HG03469 (cell line): ENCODE measurements around the gene MRPS26.
"Not testable (repeated sequence)": the region's sequence is repeated elsewhere in the genome, so short reads cannot be mapped to it uniquely, and the experiment has no call there.

Experiments used
- ATAC-seq: cut with Tn5 transposase; IDR thresholded peaks from one replicate; pipeline ENCODE4 v1.9.1; 2021; ENCODE audit warnings: mild to moderate bottlenecking, moderate library complexity, moderate number of reproducible peaks; ENCODE audit not compliant: unreplicated experiment

MRPS26 gene

GRCh38 chr20:3045816-3046676 lies at the start of gene MRPS26:
Gene MRPS26 (plus strand): TSS chr20:3046052. CDS start chr20:3046069, 17 bp downstream.
- ATAC-seq: peak; percentile 76

GRCh38 chr20:2998728-2999127 lies 47.1 kb upstream of the MRPS26 start:
- ATAC-seq: no peak

- ATAC-seq: no peak
These were observed 44.9 kb upstream of the MRPS26 start for GRCh38 chr20:3000852-3001523.

- ATAC-seq: no peak
These were observed 42.4 kb upstream of the MRPS26 start for GRCh38 chr20:3003416-3003815.

GRCh38 chr20:3010985-3011723 lies 34.7 kb upstream of the MRPS26 start:
- no peak for ATAC-seq

- no peak for ATAC-seq
These were observed 34.1 kb upstream of the MRPS26 start for GRCh38 chr20:3011752-3012151.

GRCh38 chr20:3013771-3014170 lies 32.1 kb upstream of the MRPS26 start:
- no peak for ATAC-seq

- ATAC-seq: no peak
These were observed 31.7 kb upstream of the MRPS26 start for GRCh38 chr20:3014179-3014578.

GRCh38 chr20:3014662-3015061 lies 31.2 kb upstream of the MRPS26 start:
- ATAC-seq: no peak

GRCh38 chr20:3015302-3015701 lies 30.6 kb upstream of the MRPS26 start:
- ATAC-seq: not testable (repeated sequence)

- ATAC-seq: no peak
These were observed 24.5 kb upstream of the MRPS26 start for GRCh38 chr20:3021327-3021726.

- no peak for ATAC-seq
These were observed 24.1 kb upstream of the MRPS26 start for GRCh38 chr20:3021777-3022176.

- not testable (repeated sequence) for ATAC-seq
These were observed 23.0 kb upstream of the MRPS26 start for GRCh38 chr20:3022559-3023490.

GRCh38 chr20:3027987-3028386 lies 17.9 kb upstream of the MRPS26 start:
- no peak for ATAC-seq

GRCh38 chr20:3031524-3032147 lies 14.2 kb upstream of the MRPS26 start:
- ATAC-seq: no peak

- no peak for ATAC-seq
These were observed 13.2 kb upstream of the MRPS26 start for GRCh38 chr20:3032624-3033023.

GRCh38 chr20:3037654-3038053 lies 8.2 kb upstream of the MRPS26 start:
- no peak for ATAC-seq

- no peak for ATAC-seq
These were observed 7.4 kb upstream of the MRPS26 start for GRCh38 chr20:3038454-3038853.

GRCh38 chr20:3039426-3039825 lies 6.4 kb upstream of the MRPS26 start:
- no peak for ATAC-seq

- no peak for ATAC-seq
These were observed 5.8 kb upstream of the MRPS26 start for GRCh38 chr20:3040086-3040485.
